PC-3 (cell line): ENCODE data around the gene UHRF1. TPM values are rescaled to one million over a fixed set of nuclear protein-coding genes. Genes with fewer than 3 reads are reported as not detected.

Experiments
- ATAC-seq: fragments of 200-7000 bp; cut with Tn5 transposase; 2 replicates; pipeline ENCODE4 v1.9.1; 2020; ENCODE audit warnings: mild to moderate bottlenecking, moderate library complexity
- BruUV-seq: library from RNA; stranded (reverse); fragments of 400-500 nt; replicated peaks from 2 replicates; lab custom pipeline; 2021; lab: Mats Ljungman, UMichigan
- CTCF ChIA-PET: fragments of 300-600 bp; sonication (Branson Sonifier 250); formaldehyde crosslinking; loops from one replicate; lab custom pipeline; 2022; ENCODE audit warnings: antibody characterized with exemption; lab: Charles Lee
- POLR2A ChIA-PET: fragments of 300-600 bp; sonication (Branson Sonifier 250); formaldehyde crosslinking; loops from one replicate; lab custom pipeline; 2022; ENCODE audit warnings: antibody characterized with exemption; ENCODE audit not compliant: unreplicated experiment; lab: Charles Lee
- DNase-seq: peaks from one replicate; pipeline ENCODE4 v3.0.0-alpha.2; 2015
- H2AFZ ChIP-seq: fragments of 300-600 bp; sonication (generic); 2 replicates; pipeline ENCODE4 v1.6.0; 2016; ENCODE audit warnings: antibody characterized with exemption, low read length
- H3F3A ChIP-seq: fragments of 300-600 bp; sonication (generic); one replicate; pipeline ENCODE4 v1.6.0; 2017; ENCODE audit warnings: antibody characterized with exemption, low read length, control low read depth, mild to moderate bottlenecking; ENCODE audit not compliant: unreplicated experiment
- H3K27ac ChIP-seq: fragments of 300-600 bp; sonication (generic); 2 replicates; pipeline ENCODE4 v1.5.1; 2016; ENCODE audit warnings: mild to moderate bottlenecking, low read length
- H3K27me3 ChIP-seq: fragments of 300-600 bp; sonication (generic); 2 replicates; pipeline ENCODE4 v1.6.1; 2016; ENCODE audit warnings: low read length, mixed read lengths
- H3K36me3 ChIP-seq: fragments of 300-600 bp; sonication (generic); 2 replicates; pipeline ENCODE4 v1.6.1; 2016; ENCODE audit warnings: low read depth, mixed run types, low read length, mixed read lengths
- H3K4me1 ChIP-seq: fragments of 300-600 bp; sonication (generic); 2 replicates; pipeline ENCODE4 v1.5.1; 2016; ENCODE audit warnings: low read length; ENCODE audit not compliant: insufficient read depth
- H3K4me2 ChIP-seq: fragments of 300-600 bp; sonication (generic); 2 replicates; pipeline ENCODE4 v1.6.0; 2016; ENCODE audit warnings: low read length
- H3K4me3 ChIP-seq: fragments of 300-600 bp; sonication (generic); 2 replicates; pipeline ENCODE4 v1.5.1; 2016; ENCODE audit warnings: mild to moderate bottlenecking, low read length, mixed read lengths
- H3K79me2 ChIP-seq: fragments of 300-600 bp; sonication (generic); 2 replicates; pipeline ENCODE4 v1.6.1; 2017; ENCODE audit warnings: low read length, mixed read lengths
- H3K9ac ChIP-seq: fragments of 300-600 bp; sonication (generic); 2 replicates; pipeline ENCODE4 v1.6.0; 2016; ENCODE audit warnings: mild to moderate bottlenecking, low read length
- H3K9me2 ChIP-seq: fragments of 300-600 bp; sonication (generic); replicated peaks from 2 replicates; pipeline ENCODE4 v1.6.1; 2016; ENCODE audit warnings: mixed run types, low read length, mixed read lengths
- H3K9me3 ChIP-seq: fragments of 300-600 bp; sonication (generic); 2 replicates; pipeline ENCODE4 v1.6.1; 2016; ENCODE audit warnings: low read length, mixed read lengths
- H4K20me1 ChIP-seq: fragments of 300-600 bp; sonication (generic); 2 replicates; pipeline ENCODE4 v1.6.1; 2016; ENCODE audit warnings: low read length, mixed read lengths
- EZH2 ChIP-seq: fragments of 300-600 bp; sonication (generic); IDR thresholded peaks from one replicate; pipeline ENCODE4 v1.6.1; 2017; ENCODE audit warnings: antibody characterized with exemption, mild to moderate bottlenecking, low read length; ENCODE audit not compliant: unreplicated experiment
- EZH2phosphoT487 ChIP-seq: fragments of 300-600 bp; sonication (generic); IDR thresholded peaks from 2 replicates; pipeline ENCODE4 v1.6.1; 2018; ENCODE audit warnings: mild to moderate bottlenecking, antibody characterized with exemption, low read length, borderline replicate concordance
- intact Hi-C: fragments of 100-400 bp; cut with micrococcal nuclease; formaldehyde crosslinking; loops from 2 replicates; pipeline ENCODE4 v1.9.0; 2023
- total RNA-seq: library from RNA; depleted of rRNA; stranded (reverse); fragments of >200 nt; gene quantifications from 2 replicates; pipeline ENCODE4 v1.2.3, GENCODE V29; 2014
- TF ChIP-seq, protein P1 (sequence below): fragments of 300-600 bp; sonication (generic); conservative IDR thresholded peaks from 2 replicates; pipeline ENCODE4 v1.5.1; 2017; ENCODE audit warnings: antibody characterized with exemption, low read depth, mild to moderate bottlenecking, low read length

The UHRF1 gene
- total RNA-seq, 1 experiment from 2014 or later = 163 TPM

GRCh38 chr19:4929186-4929585 lies 19.9 kb downstream of the UHRF1 start:
- Histone ChIP-seq H3K9me3 (no peaks in the 10 kb centered on the region), H3K4me2 (no peak overlapping the region), H3K4me3 (no peak overlapping the region), H3K27me3 (no peaks in the 10 kb centered on the region), H3F3A (no peaks in the 10 kb centered on the region), H2AFZ (no peak overlapping the region), H3K9ac (no peak overlapping the region), H3K79me2 (peaks cover 62% of the 10 kb centered on the region), H3K4me1 (peaks cover 17% of the 10 kb centered on the region), H3K27ac (no peak overlapping the region), H3K36me3 (peaks cover 51% of the 10 kb centered on the region), H3K9me2 (no peaks in the 10 kb centered on the region), H4K20me1 (peaks cover 54% of the 10 kb centered on the region)
- intact Hi-C loops = no loop called here
- TF ChIP-seq EZH2 (no peak), EZH2phosphoT487 (no peak)
- TF ChIP-seq, protein P1, sequence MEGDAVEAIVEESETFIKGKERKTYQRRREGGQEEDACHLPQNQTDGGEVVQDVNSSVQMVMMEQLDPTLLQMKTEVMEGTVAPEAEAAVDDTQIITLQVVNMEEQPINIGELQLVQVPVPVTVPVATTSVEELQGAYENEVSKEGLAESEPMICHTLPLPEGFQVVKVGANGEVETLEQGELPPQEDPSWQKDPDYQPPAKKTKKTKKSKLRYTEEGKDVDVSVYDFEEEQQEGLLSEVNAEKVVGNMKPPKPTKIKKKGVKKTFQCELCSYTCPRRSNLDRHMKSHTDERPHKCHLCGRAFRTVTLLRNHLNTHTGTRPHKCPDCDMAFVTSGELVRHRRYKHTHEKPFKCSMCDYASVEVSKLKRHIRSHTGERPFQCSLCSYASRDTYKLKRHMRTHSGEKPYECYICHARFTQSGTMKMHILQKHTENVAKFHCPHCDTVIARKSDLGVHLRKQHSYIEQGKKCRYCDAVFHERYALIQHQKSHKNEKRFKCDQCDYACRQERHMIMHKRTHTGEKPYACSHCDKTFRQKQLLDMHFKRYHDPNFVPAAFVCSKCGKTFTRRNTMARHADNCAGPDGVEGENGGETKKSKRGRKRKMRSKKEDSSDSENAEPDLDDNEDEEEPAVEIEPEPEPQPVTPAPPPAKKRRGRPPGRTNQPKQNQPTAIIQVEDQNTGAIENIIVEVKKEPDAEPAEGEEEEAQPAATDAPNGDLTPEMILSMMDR = no peak
- DNase-seq (no peak), ATAC-seq (no peak)
- ChIA-PET CTCF (no interaction called here), POLR2A (interaction anchor here (0.6 kb wide), 1 partner anchor 9 kb away, joined by 5 read pairs; no protein-coding TSS in a partner anchor)
- no TSS peak for BruUV-seq

- no peak for DNase-seq
- no peak overlapping the region for H3K9ac ChIP-seq
- ChIA-PET CTCF (no interaction called here), POLR2A (no interaction called here)
- no peak overlapping the region for H3K27ac ChIP-seq
- no peak overlapping the region for H2AFZ ChIP-seq
- no peak overlapping the region for H3K4me2 ChIP-seq
- H3K36me3 ChIP-seq = peaks cover 65% of the 10 kb centered on the region
- H3K27me3 ChIP-seq = no peaks in the 10 kb centered on the region
- H3K4me3 ChIP-seq = no peak overlapping the region
- H3F3A ChIP-seq = no peaks in the 10 kb centered on the region
- intact Hi-C loops = no loop called here
- no peaks in the 10 kb centered on the region for H3K9me3 ChIP-seq
- TF ChIP-seq, protein P1 = no peak
- no peak for TF ChIP-seq EZH2
- TF ChIP-seq EZH2phosphoT487 = no peak
- no peaks in the 10 kb centered on the region for H3K9me2 ChIP-seq
- peaks cover 62% of the 10 kb centered on the region for H3K79me2 ChIP-seq
- no TSS peak for BruUV-seq
- peaks cover 56% of the 10 kb centered on the region for H4K20me1 ChIP-seq
- H3K4me1 ChIP-seq = peaks cover 17% of the 10 kb centered on the region
- ATAC-seq = no peak
Observed at GRCh38 chr19:4930664-4931063, 21.4 kb downstream of the UHRF1 start.

DNA sequence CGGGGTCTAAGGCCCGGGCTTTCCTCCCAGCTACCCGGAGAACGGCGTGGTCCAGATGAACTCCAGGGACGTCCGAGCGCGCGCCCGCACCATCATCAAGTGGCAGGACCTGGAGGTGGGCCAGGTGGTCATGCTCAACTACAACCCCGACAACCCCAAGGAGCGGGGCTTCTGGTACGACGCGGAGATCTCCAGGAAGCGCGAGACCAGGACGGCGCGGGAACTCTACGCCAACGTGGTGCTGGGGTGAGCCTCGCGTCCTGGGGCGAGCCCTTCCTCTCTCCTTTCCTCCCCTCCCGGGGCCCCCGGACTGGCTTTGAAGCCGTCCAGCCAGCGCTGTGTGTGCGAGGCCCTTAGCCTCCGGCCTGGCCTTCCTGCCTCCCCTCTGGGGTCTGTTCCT lies 23.4 kb downstream of the UHRF1 start:
- Histone ChIP-seq H3K27me3 (no peaks in the 10 kb centered on the region), H3K9ac (no peak overlapping the region), H3K9me3 (no peaks in the 10 kb centered on the region), H3K4me2 (no peak overlapping the region), H4K20me1 (peaks cover 64% of the 10 kb centered on the region), H3K27ac (no peak overlapping the region), H3K4me1 (peaks cover 17% of the 10 kb centered on the region), H3K9me2 (no peaks in the 10 kb centered on the region), H3K36me3 (peaks cover 75% of the 10 kb centered on the region), H3K79me2 (peaks cover 62% of the 10 kb centered on the region), H3F3A (no peaks in the 10 kb centered on the region), H2AFZ (no peak overlapping the region), H3K4me3 (no peak overlapping the region)
- DNase-seq = no peak
- ChIA-PET POLR2A (no interaction called here), CTCF (no interaction called here)
- TF ChIP-seq, protein P1 = no peak
- TF ChIP-seq EZH2phosphoT487 = no peak
- TF ChIP-seq EZH2 = no peak
- BruUV-seq = no TSS peak
- intact Hi-C loops = no loop called here
- ATAC-seq = no peak
